ENCODE data around the gene FBLN1.
"Not testable (repeated sequence)": the region's sequence is repeated elsewhere in the genome, so short reads cannot be mapped to it uniquely, and the experiment has no call there.

The FBLN1 gene

DNA sequence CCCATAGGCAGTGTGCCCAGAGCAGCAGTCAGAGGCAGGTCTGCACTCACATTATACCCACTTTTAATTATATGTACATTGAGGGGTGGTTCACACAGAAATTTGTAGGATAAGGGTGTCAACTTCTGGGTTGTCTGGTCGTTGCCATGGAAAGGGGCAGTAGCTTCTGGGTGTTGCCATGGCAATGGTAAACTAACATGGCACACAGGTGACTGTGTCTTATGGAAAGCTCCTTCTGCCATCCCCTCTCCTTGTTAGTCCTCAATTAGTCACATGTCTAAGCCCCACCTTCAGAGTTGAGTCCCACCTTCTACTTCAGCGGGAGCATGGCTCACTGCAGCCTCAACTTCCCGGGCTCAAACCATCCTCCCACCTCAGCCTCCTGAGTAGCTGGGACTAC is 112.7 kb downstream of the FBLN1 start:
- DNase-seq: no peak

DNA sequence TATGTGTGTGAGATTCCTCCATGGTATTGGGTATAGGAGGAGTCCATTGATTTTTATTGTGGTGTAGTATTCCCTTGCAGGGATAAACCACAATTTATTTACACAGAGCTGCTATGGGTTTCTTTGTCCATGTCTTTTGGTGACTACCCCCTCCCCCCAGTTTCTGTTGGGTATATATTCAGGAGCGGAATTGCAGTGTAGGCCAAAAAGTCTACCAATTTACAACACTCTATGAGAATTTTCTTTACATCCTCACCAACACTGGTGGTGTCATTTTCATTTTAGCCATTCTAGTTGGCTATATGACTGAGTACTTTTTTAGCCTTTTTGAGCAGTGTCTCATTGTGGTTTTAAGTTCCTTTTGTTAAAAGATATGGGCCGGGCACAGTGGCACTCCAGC is 113.7 kb downstream of the FBLN1 start:
- no peak for DNase-seq

DNA sequence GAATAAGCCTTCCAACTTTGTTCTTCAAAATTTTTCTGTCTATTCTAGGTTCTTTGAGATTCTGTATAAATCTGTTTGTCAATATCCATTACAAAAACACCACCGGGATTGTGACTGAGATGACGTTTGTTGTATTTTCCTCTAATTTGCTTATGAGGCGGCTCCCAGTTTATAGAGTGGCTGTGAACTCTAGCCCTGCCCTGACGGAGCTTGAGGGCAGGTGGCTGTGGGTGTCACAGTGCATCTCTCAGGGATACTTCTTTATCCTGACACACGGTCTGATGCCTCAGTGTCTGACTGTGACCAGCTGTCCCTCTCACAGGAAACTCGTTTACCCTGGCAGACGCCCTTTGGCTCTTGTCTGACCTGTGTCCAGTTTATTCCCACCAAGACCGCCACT is 115.3 kb downstream of the FBLN1 start:
- DNase-seq: peak; percentile 24

DNA sequence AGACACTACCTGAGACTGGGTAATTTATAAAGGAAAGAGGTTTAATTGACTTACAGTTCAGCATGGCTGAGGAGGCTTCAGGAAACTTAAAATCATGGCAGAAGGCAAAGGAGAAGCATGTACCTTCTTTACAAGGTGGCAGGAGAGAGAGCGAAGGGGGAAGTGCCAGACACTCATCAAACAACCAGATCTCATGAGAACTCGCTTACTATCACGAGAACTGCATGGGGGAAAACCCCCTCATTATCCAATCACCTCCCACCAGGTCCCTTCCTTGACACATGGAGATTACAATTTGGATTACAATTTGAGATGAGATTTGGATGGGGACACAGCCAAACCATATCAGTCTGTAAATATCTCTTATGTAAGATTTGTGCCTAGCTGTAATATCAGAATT is 118.0 kb downstream of the FBLN1 start:
- DNase-seq: no peak

DNA sequence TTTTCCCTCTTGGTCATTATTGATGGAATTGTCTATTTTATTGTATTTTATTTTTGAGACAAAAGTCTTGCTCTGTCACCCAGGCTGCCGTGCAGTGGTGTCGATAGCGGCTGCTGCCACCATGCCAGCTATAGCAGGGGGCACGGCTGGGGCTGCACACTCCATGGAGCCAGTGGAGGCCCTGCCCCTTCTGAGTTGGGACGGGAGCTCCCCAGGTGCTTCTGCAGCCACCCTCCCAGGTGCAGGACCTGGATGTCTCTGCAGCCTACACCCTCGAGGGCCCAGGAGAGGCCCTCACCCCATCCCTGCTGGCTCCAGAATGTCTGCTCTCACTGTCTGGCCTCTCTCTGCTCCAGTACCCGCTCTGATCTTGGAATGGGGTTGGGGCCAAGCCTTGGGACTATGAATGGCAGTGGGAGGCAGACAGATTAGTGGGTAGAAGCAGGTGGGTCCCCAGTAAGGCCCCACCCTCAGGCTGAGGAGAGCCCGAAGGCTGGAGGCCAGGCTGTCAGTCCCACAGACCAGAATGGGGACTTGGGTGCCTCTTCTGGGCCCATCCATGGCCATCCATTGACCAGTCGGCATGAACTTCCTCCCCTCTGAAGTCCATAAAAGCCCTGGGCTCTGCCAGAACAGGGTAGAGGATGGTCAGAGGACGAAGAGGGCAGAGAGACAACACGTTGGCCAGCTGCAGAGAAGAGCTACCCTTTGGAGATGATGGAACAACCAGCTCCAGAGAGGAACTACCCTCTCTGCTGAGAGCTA is 119.3 kb downstream of the FBLN1 start:
- peak; percentile 52 for DNase-seq

DNA sequence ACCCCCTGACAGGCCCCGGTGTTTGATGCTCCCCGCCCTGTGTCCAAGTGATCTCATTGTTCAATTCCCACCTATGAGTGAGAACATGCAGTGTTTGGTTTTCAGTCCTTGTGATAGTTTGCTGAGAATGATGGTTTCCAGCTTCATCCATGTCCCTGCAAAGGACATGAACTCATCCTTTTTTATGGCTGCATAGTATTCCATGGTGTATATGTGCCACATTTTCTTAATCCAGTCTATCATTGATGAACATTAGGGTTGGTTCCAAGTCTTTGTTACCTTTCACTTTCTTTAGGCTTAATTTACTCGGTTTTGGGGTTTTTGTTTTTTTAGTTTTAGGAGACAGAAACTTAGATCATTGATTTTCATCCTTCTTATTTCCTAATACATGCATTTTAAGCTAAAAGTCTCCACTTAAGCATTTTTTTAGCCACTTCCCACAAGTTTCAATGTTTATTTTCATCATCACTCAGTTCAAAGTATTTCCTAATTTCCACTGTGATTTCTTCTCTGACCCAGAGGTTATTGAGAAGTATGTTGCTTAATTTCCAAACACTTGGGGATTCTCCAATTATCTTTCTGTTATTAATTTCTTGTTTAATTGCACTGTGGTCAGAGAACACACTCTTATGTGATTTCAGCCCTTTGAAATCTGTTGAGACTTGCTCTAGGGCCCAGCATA is 120.9 kb downstream of the FBLN1 start:
- DNase-seq: not testable (repeated sequence)

DNA sequence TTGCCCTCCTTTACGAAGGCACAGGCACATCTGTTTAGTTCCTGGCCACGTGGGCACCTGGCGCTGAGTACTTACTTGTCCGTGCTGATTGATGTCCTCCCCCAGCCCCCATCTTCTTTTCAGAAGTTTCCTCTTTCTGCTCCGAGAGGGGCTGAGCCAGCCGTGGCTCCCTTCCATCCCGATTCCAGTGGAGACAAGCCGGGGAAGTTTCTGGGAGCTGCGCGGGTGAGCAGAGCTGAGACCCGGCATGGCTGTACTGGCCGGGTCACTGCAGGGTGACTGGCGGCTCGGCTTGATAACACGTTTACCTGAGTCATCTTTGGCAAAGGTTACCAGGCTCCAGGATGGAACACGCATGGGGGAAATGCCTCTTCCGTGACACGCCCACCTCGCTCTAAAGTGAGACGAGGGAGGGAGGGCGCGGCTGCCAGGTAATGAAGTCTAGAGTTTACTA is 123.5 kb downstream of the FBLN1 start:
- peak; percentile 24 for DNase-seq

DNA sequence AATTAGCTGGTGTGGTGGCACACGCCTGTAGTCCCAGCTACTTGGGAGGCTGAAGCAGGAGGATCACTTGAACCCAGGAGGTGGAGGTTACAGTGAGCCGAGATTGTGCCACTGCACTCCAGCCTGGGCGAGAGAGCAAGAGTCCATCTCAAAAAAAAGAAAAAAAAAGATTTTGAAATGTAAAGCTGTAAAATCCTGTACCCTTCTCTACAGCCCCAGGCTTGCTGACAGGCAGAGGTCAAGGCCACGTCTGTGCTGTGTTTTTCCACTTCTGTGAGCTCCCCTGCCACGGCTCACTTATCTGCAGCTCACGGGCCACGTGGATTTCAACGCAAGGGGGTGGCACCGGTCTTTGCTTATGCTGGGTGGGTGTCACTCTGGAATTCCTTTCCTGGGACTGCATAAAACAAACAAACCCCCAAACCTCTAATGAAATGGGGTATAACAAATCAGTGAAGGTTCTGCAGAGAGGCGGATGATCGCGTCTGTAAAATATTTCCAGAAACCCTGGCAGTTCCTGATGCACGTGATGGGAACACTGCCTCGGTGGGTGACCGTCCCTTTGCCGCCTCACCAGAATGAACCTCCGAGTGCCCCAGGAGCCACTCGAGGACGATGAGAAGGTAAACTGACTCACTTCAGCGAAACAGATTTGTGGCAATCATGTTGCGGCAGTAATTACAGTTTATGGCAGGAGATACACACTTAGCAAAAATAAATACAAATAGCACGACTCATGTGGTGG is 125.0 kb downstream of the FBLN1 start:
- peak; percentile 38 for DNase-seq

DNA sequence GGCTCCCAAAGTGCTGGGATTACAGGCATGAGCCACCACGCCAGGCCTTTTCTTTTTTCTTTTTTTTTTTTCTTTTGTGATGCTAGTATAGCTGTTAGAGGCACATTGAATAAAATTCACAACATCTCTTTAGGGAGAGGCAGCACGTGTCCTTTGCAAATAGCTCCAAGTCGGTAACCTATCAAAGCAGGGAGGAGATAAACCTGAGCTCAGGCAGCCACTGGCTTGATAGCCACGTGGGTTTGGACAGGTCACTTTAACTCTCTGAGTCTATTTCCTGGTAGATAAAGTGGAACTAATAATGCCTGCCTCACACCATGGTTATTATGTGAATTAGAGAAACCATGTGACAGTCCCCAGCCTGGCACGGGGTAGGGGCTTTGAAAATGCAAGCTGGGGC is 125.8 kb downstream of the FBLN1 start:
- DNase-seq: no peak

DNA sequence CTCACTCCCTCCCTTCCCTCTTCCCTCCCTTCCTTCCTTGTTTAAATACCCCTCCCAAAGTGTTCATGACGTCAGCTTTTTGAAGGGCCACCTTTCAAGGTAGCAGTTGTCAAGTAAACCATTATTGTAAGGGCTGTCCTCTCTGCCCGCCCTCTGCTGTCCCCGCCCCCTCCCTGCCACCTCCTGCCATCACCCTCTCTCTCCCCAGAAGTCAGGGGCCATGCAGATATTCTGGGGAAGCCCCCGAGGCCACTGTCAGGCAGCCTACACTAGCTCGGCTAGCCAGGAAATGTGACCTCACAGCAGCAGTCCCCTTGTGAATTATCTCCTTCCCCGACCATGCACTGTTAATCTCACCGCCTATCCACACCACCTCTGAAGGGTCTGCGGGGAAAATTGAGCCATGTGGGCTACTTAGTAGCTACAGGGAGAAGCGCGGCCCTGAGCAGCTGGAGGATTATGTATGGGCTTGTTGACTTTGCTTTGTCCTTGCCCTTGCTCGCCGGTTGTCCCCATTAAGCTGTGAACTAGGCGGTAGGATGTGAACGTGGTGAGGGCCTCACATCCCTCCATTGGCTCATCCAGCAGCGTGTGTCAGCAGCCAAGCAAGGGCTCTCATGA is 126.9 kb downstream of the FBLN1 start:
- peak; percentile 27 for DNase-seq

DNA sequence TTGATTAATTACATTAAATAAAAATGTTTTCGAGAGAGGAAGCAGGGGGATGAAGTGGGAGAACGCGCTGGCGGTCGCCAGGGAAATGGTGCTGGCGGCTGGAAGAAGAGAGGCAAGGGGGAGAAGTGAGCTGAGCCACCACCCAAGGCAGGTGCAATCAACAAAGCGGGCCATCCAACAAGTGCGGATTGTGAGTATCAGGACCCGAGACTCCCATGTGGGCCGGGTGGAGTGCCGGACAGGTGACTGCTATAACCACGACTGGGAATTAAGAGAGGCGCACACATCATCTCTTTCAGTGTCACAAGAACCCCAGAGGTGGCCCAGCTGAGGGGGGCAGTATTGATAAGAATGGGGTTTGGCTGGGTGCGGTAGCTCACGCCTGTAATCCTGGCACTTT is 127.8 kb downstream of the FBLN1 start:
- peak; percentile 28 for DNase-seq

DNA sequence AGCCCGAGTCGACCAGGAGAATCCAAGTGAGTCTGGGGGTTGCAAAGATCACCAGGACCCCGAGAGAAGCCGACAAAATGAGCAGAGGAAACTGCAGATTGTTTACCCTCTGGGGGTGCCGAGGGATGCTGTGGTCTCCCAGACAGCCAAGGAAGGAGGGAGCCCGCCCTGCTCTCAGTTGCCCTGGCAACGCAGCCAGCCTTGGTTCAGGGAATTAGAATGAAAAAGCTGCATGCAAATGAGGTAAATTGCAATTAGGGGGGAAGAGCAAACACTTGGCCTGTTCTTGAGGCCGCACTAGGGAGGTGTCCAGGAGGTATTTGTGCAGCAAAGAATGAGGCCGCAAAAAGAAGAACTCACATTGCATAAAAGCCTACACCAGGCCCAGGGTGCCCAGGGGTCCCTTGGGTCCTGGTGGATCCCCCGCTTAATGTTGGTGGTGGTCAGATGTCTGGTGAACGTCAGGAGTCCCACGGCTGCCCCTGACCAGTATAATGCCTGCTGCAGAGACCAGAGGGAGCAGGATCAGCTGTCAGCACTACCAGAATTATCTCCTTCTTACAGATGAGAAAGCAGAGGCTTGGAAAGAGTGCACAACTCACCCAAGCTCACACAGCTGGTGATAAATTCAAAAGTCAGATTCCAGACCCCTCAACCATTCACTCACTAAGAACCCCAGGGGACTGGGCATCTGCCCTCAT is 128.6 kb downstream of the FBLN1 start:
- DNase-seq: peak; percentile 34

DNA sequence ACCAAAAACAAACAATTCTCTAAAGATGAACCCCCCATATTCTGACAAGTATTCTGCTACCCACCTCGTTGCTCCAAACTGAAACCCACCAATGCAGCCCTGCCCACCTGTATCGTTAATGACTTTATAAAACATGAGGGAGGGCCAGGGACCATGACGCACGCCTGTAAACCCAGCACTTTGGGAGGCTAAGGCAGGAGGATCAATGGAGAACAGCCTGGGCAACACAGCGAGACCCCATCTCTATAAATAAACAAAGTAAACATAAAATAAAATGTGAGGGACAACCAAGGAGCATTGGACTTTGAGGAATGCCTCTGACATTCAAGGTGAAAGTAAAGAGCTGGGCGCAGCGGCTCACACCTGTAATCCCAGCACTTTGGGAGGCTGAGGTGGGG is 129.2 kb downstream of the FBLN1 start:
- peak; percentile 27 for DNase-seq

DNA sequence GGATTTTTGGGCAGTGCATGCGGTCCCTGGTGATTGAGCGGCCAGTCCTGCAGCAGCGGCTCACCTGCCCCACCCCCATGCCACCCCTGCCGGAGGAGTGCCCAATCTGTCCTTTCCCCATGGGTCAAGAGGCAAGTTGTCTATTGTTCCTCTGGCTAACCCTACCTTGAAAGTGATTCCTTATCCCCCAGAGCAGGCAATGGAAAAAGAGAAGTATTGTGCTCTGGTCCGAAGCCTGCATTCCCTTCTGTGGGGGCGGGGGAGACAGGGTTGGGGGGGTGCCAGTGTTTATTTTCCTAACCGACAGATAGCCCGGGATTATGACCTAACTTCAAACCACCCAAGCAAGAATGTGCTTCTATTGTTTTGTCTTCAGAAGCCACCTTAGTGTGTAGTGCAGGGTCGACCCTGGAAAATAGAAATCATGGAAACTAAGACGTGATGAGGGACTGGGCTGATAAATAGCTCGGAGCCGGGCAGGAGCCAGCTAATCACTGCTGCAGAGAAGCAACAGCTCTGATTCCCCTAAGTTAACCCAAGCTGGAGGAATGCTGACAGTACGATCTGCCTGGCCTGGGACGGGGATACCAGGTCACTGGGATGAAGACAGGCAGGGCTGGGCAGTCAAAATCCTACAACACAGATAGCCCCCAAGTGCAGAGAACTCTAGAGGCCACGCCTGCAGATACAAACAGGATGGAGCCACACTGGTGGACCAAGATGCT is 130.3 kb downstream of the FBLN1 start:
- no peak for DNase-seq

DNA sequence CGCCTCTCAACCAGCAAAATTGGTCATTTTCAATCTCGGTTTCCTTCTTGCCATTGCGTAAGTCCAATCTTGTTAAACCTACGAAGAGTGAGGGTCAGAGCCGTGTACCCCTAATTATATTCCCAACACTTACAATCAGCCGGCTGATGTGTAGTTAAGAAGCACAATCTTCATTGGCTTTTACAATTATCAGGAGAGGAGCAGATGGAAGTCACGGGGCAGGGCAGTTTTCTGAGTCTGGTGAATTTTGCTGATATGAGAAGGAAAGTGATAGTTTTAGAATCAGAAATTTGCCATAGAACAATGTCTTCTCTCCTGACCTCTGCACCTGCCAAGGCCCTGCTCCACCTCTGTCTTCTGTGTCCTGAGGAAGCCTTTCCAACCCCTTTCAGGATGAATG is 134.0 kb downstream of the FBLN1 start:
- peak; percentile 9 for DNase-seq

DNA sequence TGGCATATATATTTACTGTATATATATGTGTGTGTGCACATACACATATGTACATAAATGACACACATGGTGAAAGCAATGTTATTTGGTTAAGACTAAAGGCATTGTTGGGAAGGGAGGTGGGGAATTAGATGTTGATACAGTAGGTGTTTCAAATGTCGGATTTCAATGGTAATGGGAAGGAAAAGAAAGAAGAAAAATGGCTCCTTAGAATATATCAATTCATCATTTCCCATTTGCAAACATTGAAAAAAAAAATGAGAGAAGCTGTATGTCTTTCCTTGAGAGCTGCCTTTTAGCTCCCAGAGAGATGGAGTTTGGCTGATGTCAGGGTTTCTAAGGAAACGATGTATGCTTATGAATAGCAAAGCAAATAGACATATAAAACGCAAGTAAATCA is 135.5 kb downstream of the FBLN1 start:
- DNase-seq: no peak

DNA sequence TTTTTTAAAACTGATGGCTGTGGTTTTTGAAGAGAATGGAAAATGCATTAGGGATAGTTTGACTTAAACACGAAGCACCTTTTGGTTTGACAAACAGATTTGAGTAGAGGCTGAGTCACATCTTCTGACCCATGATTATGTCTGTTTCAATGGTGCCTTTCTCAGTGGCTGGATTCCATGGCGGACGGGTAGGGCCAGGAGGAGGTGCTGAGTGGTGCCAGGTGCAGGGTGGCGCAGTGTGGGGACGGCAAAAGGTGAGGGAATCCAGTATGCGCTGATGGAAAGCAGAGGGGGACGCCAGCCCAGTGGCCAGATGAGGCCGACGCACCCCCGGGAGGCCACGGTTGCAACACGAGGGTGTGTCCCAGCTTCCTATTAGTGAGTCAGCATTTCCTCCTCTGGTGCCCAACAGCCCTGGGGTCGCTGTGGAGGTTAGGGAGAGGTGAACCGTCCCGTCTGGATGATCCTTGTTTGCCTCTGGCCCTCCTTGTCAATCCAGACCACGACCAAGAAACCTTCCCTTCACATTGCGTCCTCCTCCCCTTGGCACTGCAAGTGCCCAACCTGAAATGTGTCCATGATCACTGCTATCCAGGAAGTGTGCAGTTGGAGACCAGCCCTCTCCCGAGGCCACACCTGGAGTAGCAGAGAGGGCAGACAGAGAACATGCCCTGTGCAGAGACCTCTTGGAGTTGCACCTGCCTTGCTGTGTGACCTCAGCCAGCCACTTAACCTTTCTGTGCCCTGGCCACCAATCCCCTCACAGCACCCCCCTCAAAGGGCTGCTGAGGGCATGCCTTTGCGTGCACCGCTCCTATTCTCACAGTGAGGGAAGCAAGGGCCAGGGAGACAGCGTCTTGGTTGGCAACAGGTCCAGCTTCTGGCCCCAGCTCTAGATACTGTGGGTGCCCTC is 136.4 kb downstream of the FBLN1 start:
- no peak for DNase-seq

DNA sequence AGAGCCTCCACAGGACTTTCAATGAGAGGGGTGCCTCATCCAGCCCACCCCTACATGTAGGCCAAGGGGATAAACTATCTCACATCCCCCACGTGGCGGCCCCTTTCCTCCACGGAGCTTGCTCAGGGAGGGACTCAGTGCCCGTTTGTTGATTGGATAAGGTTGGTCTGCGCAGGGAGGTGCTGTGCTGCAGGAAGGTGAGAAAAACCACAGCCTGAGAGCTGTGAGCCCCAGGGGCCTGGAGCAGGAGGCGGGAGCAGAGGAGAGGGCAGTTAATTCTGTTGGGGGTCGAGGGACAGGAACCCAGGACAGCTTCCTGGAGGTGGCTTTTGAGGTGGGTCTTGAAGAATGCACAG is 137.0 kb downstream of the FBLN1 start:
- DNase-seq: no peak

DNA sequence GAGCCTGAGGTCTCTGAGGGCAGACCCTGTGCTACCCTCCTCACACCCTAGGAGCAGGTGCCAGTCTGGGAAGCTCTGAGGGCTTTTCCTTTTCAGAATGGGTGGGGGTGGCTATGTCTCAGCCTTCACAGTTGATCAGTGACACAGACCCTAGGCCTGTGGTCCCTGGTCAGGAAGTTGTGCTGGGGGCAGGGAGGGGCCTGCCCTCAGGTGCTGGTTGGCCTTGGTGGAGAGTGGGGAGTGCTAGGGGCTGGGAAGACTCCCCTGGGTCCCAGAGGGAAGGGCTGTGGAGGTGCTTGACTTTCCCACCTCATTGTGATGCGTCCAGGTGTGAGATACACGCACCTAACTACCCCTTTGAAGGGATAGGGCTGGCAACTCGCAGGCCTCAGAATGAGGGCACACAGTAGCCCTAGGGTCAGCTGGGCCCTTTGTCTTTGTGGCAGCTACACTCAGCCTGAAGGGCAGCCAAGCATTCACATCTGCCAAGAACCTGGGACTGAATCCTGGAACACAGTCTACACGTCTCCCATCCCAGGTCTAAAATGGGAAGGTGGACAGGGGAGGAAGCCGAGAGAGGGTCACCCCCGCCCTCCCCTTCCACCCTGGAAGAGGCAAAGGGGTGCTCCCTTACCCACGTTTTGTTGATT is 137.7 kb downstream of the FBLN1 start:
- DNase-seq: no peak

DNA sequence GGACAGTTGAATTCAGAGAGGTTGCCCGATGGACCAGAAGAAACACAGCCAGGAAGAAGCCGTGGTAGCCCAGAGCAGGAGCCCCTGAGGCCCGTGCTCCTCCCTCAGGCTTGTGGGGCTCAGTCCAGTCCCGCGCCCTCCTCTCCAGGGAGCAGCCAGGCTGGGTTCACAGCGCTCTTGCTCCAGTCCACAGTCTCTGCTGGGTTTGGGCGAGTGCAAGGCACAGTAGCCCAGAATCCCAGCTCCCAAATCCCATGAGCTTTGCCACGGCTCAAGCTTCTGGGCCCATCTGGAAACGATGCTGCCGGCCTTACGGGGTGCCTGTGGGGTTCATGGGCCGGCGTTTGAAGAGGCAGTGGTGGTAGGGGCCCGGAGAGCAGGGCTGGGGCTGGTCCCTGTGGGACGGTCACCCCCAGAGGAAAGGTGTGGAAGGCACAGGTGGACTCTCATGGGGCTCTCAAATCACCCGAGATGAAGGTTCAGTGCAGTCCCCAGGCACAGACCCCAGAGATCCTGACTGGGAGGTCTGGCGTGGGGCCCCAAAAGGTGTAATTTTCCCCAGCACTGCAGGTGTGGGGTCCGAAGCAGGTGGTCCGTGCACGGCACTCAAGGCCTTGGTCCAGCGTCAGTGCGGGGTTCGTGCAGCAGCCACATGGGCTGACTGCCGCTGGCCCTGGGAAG is 138.4 kb downstream of the FBLN1 start:
- DNase-seq: no peak
